Transverse colon (tissue), 4 donors: ENCODE measurements around the gene PDXK.

ENCODE experiments used
- EP300 ChIP-seq: sonication (generic); formaldehyde crosslinking; IDR thresholded peaks from one replicate; pipeline ENCODE4 v1.6.1; 2017; ENCODE audit warnings: antibody characterized with exemption, low read depth
- POLR2A ChIP-seq: fragments of 450-650 bp; IDR thresholded peaks from one replicate; pipeline ENCODE4 v1.6.1; 2016; ENCODE audit warnings: antibody characterized with exemption, mild to moderate bottlenecking, moderate library complexity
- POLR2AphosphoS5 ChIP-seq, 3 donors: sonication (generic); formaldehyde crosslinking; IDR thresholded peaks; one replicate each; pipeline ENCODE4 v1.6.1; 2016; ENCODE audit warnings: antibody characterized with exemption in 3 of 3
- TF ChIP-seq, protein P1 (sequence below), 5 experiments: fragments of 200-600 bp in 3 of 5; fragments of 450-650 bp in 2 of 5; sonication (generic) in 3 of 5; IDR thresholded peaks; 1 replicate in 2 of 5; 2 replicates in 3 of 5; pipeline ENCODE4 v1.5.1; 2016 to 2017; ENCODE audit warnings: antibody characterized with exemption in 5 of 5, inconsistent platforms in 3 of 5, mild to moderate bottlenecking in 2 of 5, moderate library complexity in 1 of 5

DNA sequence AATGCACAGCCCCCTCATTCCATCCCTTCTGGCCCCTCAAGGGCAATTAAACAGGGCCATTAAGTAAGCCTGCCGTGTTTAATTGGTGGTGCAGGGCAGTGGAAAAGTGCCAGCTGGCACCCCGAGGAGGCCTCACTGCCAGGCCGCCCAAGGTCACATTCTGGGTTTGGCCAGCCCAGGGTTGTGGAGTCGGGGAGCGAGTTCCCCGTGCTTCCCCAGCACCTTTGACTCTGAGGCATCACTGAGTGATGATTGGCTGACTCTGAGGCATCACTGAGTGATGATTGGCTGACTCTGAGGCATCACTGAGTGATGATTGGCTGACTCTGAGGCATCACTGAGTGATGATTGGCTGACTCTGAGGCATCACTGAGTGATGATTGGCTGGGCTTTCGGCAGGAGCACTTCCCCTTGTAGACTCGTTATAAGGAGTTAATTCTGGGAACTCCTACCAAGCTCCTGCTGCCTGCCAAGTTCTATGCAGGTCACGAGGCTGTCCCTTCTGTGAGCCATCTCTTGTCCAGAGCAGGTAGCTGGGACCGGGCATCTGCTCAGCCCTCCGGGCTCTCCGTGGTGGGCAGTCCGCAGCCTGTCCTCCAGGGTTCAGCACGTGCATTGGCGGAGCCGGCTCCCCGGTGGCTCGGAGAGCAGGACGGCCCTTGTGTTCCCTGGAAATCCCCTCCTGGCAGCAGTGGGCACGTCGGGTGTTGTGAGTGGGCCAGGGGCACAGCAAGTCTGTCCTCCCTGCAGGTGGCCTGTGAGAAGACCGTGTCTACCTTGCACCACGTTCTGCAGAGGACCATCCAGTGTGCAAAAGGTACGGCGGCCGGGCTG lies 36.2 kb downstream of the PDXK start:
- TF ChIP-seq POLR2A = no peak
- no peak for TF ChIP-seq POLR2AphosphoS5 (IDR thresholded peaks at IDR 0.05)
- TF ChIP-seq, protein P1, sequence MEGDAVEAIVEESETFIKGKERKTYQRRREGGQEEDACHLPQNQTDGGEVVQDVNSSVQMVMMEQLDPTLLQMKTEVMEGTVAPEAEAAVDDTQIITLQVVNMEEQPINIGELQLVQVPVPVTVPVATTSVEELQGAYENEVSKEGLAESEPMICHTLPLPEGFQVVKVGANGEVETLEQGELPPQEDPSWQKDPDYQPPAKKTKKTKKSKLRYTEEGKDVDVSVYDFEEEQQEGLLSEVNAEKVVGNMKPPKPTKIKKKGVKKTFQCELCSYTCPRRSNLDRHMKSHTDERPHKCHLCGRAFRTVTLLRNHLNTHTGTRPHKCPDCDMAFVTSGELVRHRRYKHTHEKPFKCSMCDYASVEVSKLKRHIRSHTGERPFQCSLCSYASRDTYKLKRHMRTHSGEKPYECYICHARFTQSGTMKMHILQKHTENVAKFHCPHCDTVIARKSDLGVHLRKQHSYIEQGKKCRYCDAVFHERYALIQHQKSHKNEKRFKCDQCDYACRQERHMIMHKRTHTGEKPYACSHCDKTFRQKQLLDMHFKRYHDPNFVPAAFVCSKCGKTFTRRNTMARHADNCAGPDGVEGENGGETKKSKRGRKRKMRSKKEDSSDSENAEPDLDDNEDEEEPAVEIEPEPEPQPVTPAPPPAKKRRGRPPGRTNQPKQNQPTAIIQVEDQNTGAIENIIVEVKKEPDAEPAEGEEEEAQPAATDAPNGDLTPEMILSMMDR (IDR thresholded peaks at IDR 0.05) = no peak
- no peak for TF ChIP-seq EP300
